Islet precursor cell (in vitro differentiated cells): ENCODE data around the gene GABRG3.

Source experiments
- DNase-seq: peaks from one replicate; pipeline ENCODE4 v3.0.0-alpha.2; 2018

GABRG3 gene

DNA sequence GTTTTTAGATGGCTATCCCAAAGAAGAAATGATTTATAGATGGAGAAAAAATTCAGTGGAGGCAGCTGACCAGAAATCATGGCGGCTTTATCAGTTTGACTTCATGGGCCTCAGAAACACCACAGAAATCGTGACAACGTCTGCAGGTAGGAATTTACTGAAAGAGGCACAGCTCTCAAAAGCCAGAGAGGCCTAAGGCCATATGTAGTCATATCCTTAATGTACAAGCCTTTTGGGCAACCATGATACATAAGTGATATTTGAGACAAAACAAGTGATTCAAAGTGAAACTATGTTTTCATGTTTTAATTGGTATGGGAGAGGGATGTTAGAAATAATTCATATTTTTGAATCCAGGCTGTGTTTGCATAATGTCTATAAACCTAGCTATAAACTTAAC, 509.7 kb downstream of the GABRG3 start:
- no peak for DNase-seq

DNA sequence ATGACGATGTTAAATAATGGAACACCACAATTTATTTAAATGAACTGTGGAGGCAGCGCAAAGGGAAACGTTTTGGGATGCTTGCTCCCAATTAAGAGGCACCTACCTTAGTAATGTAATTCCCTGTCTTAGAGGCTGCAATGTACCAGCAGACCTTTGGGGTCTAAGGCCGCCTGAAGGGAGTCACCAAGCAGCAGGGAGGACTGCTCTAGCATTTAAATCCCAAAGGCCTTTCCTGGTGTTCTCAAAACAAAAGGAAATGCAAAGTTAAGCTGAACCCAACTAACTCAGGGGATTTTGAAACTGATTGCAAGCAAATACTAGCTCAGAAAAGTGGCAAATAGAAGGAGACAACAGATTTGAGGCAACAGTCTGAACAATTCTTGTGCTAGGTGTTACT, 510.8 kb downstream of the GABRG3 start:
- no peak for DNase-seq

DNA sequence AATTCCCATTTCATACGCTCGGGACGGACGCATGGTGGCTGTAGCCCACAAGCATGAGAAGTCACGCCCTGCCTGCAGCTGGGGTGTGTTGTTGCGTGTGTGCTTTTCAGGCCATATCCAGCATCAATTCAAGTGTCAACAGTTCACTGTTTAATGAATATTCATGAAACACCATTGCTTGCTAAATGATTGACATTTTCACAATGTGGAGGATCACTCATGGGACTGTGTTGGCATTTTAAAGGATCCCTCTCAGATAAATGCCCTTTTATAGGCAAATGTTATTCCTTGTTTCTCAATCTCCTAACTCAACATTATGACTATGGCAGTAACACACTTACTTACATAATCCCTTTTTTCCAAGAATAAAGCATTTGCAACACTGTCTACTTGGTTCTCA, 511.3 kb downstream of the GABRG3 start:
- no peak for DNase-seq

DNA sequence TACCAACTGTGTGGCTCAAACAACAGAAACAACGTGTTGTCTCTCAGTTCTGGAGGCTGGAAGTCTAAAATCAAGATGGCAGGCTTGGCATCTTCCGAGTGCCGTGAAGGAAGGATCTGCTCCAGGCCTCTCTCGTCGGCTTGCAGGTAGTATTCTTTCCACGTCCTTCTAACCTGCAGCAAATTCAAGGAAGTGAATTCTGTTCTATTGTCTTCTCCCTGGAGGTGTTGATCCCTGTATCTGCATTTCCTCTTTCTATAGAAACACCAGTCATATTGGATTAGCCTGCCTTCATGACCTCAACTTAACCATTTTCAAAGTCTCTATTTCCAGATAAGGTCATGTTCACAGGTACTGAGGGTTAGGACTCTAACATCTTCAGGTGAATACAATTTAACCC, 512.1 kb downstream of the GABRG3 start:
- no peak for DNase-seq

DNA sequence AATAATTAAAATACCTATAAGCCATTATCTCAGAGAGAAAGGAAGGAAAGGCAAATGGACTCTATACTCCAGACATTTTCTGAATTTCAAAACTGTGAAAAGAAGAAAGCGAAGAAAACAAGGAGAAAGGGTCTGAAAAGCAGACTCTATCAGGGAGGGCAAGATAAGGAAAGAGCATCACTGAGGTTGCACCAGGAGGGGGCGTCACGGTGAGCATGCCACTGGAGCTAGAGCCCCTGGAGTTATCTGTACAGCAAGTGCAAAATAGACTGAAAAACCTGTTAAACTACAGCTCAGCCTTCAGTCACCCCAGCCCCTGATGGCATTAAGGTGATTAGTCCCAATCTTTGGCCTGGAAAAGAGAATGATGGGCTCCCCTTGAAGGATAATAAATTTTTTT, 514.3 kb downstream of the GABRG3 start:
- DNase-seq, result no peak

DNA sequence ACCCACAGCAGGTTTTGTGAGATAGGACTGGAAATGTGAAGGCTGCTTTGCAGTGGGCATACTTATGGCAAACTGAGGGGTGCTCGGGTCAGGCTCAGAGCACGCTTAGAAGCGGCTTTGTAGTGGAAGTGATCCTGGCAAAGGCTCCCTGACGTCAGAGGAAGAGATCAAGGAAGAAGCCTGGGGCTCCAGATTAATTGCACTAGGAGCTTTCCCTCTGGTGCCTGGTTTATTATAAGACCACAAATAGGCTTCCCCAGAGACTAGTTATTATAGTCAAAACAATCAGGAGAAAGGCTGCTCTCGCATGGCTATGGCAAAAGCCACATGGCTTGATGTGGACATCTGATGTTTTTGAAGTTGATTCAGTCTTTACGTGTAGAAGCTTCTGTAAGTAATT, 515.1 kb downstream of the GABRG3 start:
- DNase-seq, result no peak

DNA sequence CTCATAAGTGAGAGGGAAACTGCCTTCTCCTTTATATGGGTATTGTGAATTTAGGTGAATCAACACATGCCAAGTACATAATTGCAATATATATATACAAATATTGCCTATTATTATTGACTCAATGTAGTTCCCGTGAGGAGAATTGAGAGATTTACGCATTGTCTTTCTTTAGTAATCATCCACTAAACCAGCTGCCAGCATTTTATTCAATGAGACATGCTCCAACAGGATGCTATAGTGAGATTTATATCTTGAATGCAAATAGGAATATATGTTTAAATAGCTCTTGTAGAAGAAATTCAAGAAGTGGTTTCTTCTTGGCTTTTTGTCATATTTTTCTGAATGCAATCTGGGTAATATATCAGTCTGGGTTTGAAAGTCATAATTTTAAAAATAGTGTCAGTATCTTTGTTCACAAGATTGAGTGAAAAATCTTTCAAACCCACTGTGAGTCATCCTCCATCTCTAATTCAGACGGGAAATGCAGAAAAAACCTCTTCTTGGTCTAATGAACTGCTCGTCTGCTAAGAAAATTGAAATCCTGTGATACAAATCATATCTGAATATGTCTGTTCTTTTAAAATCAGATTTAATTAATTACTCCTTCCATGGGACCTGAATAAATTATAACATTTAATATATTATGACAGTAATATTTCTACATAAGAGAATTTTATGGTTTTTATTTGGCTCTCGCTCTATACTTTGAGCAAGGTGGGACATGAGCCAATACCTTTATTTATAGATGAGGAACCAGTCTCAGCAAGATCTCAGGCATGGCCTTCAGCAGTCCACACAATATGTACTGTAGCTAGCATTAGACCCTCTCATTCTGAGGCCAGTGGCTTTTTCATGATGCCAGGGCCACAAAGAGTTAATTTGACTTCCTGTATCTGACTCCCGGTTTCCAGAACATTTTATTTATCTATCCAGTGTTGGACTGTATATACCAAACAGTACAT, 516.0 kb downstream of the GABRG3 start:
- no peak for DNase-seq

DNA sequence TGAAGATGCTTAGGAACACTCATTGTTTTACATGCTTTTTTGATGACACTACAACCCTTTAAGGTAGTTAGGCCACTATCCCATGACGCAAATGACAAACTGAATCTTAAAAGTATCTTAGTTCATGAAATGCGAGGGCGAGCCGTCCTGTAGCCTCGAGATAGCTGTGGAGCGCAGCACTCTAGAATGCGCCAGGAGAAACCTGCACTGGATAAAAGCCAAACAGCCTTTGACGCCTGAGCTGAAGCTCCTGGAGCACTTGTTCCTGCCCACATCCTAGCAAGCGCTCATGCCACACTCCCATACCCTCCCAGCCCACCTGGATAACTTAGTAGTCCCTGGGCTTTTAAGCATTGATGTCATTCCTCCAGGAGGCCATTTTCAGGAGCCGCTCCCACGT, 516.9 kb downstream of the GABRG3 start:
- no peak for DNase-seq

DNA sequence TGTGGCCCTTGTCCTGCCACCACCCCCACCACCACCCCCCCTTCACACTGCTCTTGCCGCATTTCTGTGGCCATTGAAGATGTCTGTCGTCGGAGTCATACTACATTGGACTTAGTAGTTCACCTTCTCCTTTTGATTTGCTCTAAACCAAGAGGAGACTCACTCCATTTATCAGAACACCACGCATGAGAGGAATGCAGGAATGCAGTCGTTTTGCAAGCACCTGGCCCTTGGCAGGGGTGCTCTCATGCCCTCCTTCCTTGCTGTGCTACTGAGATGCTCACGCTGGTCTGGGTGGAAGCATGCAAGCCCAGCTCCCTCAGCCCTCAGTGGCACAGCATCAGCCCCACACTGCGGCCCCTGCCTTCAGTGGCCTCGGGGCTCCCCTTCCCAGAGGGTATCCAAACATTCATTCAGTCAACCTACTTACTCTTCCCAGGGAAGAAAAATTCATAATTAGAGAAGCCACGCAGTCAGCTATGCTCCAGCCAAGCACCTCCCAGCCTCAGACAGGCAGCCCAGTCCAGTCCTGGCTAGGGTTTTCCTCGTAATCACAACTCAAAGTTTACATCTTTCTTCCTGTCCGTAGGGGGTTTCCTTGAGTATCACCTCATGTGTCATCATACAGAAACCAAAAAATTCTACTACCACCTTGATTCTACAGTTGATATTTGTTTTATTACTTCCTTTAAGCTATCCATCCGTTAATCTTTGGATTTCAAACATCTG, 520.0 kb downstream of the GABRG3 start:
- no peak for DNase-seq

DNA sequence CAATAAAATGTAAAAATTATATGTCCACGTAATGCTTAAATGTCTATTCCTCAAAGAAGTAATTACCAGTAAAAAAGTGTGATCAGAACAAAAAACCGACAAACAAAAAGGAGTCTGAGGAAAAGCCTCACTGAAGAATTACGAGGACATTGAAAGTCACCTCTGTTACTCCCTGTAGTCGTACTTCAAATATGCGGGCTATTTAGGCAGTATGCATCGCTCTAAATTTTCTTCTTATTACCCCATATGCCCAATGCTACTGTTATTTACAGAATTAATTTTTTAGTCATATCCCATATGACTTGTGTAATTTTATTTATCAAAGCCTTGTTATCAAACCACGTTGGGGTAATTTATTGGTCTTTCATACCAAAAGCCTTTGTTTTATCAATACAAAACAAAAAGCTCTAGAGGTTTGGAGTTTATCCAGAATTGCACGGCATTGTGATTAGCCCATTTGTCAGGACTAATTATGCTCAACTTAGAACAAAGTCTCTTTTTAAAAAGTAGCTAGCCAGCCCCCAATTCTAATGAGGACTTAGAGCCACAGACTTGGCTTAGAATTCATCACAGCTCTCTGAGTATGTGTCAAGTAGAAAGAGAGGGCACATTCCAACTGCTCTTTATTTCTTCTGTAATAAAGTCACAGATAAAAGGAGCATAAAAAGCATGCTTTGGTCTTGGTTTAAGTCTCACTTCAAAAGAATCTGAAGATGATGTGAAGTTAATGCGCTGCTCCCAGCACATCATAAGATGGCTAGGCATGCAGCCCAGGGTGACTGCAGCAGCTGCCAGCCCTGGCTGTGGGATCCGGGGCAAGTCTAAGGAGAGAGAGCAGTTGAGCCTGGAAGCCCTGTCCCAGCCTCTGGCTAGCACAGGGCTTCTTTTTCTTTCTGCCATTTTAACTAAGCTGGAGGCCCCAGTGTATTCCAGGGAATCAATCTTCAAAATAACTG, 521.0 kb downstream of the GABRG3 start:
- DNase-seq, result peak; percentile 65

DNA sequence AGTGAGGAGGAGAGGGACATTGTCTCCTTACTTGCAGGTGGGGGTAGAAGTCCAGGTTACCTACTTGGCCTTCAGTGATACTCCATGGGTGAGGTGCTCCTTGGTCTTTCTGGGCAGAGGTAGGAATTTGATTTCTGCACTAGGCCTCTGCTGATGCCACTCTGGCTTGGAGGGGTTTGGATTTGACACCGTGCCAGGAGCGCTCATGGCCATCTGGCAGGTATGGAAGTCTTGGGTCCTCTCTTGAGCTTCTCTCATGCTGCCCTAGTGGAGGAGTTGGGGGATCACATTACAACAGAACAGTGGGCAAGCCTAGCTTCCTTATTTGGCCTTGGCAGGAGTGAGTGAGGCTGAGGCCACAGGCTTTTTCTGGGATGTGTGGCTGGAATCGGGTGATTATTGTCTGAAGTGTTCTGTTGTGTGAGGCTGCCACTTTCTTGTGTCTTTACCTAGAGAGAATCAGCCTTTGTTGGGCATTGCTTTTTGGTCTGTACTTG, 525.0 kb downstream of the GABRG3 start:
- DNase-seq, result no peak

DNA sequence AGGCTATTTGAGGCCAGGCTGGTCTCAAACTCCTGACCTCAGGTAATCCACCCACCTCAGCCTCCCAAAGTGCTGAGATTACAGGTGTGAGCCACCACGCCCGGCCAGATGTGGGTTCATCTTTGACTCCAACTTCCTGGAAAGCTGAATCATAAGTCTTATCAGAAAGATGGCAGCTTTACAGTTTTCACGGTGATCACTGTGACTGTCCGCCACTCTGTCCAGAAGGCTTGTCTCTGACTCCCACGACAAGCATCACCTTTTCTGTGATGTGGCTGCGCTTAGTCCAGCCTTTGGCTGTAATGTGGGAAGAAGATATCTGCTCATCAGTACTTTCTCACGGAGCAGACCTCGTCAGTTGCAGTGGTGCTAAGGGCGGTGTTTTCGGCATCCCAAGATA, 527.7 kb downstream of the GABRG3 start:
- no peak for DNase-seq

DNA sequence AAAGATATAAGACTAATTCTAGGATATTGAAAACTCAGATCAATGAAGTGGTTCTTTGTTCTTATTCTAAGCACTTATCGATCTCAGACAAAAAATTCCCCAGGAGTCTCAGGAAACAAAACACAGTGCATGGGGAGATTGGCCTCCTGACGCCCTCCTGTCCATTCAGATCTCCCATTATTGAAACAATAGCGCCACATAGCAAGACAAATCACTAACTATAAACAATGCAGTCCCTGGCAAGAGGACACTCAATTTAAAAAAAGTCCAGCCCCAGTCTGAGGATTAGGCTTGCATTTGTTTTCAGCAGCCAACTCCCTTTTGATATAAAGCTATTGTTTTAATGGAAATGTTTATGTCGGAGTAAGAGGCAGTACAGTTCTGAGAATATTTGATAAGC, 528.2 kb downstream of the GABRG3 start:
- no peak for DNase-seq

DNA sequence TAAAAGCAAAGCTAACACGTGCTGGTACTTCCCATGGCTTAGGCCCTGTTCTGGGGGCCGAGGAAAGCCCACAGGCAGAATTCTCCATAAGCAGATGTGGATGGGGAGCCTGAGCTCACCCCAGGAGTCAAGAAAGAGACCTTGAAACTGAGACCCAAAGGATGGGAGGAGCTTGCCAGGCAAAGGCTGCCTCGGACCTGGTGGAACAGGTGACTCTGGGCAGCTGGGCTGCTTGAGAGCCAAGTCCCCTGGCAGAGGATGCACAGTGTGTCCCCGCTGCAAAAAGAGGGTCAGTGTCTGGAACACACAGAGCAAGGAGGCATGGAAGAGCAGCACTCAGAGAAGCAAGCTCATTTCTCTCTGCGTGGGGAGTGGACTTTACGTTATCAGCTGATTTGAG, 528.7 kb downstream of the GABRG3 start:
- no peak for DNase-seq

DNA sequence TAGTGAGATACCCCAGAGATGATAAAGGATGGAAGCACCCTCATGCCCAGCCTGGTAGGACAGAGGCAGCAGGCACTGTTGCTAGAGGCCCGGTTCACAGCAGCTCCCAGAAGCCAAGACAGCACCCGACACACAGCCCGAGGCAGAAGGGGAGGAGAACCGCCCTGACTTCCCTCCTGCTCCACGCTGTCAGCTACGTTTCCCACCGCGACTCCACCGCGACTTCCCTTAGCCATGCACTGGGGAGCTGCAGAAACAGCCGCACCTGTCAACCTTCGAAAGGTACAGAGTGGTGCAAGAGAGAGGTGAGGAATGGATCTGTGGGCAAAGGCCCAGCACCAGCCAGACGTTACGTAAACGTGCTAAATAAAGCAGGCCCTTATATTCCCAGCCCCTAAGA, 529.2 kb downstream of the GABRG3 start:
- no peak for DNase-seq

DNA sequence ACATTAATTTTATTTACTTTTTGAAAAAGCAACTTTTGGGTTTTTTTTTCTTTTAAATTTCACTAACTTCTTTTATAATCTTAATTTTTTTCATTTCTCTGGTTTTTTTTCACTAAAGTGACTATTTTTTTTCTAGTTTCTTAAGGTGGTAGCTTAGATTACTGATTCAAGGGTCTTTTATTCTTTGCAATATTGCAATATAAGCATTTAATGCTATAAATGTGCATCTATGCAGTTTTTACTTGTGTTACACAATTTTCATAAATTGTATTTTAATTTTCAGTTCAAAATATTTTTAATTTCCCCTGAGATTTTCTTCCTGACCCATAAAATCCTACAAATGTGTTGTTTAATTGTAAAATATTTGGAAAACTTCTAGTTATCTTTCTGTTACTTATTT, 535.8 kb downstream of the GABRG3 start:
- no peak for DNase-seq

DNA sequence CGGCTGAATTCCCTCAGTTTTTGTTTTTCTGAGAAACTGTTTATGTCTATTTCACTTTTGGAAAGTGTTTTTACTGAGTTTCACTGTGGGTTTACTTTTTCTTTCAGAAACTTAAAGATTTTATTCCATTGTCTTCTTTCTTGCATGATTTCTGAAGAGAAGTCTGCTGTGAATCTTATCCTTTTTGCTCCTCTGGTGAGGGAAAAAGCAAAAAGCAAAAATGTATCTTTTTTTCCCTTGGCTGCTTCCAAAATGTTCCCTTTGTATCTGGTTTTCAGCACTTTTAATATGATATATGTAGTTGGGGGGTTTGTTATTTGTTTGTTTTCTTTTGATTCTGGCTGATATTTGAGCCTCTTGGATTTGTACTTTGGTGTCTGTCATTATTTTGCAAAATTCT, 538.0 kb downstream of the GABRG3 start:
- DNase-seq, result no peak

DNA sequence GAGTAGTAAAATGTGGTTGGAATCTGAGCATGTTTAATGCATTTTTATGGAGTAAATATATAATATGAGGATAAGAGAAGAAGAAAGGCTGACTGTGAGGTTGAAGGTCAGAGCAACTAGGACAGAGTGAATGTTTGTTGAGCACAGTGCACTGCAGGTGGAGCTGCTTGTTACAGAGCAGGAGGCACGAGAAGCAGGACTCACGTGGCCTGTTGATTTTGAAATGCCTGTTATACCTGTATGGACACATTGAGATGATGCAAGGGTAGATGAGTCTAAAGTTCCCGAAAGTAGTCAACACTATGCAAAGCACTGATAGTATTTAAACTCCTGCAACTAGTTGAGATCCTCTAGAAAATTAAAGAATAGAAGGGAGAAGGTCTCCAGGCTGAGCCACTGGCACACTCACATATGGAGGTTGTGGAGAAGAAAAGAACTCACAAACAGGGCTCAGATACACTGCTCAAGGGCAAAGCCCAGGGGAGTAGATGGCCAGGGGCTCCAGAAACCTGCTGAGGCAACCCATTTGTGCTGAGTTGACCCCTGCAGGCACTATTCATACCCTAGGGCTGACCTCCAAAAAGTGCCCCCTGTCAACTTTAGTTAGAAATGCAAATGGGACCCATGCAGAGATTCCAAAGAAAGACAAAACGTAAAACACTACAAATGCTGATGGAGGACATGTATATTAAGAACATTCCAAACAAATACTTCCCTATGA, 541.5 kb downstream of the GABRG3 start:
- DNase-seq, result no peak

DNA sequence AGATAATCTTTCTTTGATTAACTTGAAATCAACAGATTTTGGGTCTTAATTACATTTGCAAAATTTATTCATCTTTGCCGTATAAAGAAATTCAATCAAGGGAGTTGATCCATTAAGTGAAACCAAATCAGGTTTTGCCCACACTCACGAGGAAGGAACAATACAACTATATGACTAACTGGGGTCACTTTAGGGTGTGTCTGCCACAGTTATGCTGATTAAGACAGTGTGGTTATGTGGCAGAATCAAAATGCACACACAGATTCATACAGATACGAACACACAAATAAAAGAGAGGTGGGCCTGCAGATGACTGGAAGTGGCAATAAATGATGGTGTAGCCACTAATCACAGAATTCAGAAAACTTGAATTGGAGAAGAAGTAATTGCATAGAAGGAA, 543.5 kb downstream of the GABRG3 start:
- DNase-seq, result no peak

DNA sequence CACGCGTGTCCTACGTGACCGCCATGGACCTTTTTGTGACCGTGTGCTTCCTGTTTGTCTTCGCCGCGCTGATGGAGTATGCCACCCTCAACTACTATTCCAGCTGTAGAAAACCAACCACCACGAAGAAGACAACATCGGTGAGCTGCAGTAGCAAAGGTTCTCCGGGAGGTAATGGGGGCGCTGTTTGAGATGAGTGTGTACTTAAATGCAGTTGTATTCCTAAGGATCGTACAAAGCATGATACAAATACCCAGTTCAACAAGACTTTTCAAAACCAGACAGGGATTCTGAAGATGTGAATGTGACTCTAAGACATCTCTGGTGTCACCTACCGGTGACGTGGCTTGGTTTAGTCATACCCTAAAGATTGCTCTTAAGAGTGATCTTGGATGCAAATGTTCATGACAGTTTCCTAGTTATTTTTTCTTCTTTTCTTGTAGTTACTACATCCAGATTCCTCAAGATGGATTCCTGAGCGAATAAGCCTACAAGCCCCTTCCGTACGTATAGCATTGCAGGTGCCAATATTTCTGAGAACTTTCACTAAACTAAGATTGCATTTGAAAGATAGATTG, 556.6 kb downstream of the GABRG3 start:
- no peak for DNase-seq

DNA sequence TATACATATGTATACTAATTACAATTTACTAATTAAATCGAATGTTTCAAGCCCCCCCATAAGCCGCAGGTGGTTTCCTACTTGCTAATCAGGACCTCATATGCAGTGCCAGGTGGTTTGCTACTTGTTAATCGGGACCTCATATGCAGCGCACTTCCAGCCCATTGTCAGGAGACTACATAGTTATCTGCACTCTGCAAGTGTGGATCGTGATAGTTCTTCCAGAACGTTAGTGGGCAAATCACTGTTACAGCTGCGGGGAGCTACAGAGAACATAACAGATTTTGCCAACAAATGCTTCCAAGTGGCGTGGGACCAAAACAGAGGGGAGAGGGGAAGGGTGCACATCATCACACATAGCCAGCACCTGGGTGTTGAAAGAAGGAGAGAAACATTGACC, 558.4 kb downstream of the GABRG3 start:
- DNase-seq, result no peak

DNA sequence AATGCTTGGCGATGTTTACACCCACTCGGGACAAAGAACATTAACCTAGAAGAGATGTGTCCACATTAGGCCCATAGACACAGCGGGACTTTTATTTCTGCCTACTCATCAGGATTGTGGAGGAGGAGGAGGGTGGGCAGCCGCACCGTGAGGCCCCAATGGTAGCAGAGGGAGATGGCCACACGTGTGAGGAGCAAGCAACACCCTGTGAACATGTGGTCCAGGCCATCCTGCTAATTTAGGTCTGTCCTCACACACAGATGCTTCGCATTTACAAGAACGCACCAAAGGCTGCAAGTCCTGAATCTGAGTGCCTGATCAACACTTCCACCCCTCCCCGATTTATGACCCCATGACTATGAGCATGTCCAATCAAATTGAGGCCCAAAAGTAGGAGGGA, 560.0 kb downstream of the GABRG3 start:
- no peak for DNase-seq
